GM23248 (cell line): Measurements from ENCODE around the gene IFIH1.

Source experiments
- EZH2 ChIP-seq: fragments of 200-600 bp; sonication (generic); IDR thresholded peaks from 2 replicates; pipeline ENCODE4 v1.6.1; 2018; ENCODE audit warnings: antibody characterized with exemption, mild to moderate bottlenecking; ENCODE audit not compliant: insufficient read depth, poor library complexity, severe bottlenecking
- EZH2phosphoT487 ChIP-seq: fragments of 200-600 bp; sonication (generic); IDR thresholded peaks from 2 replicates; pipeline ENCODE4 v1.6.1; 2018; ENCODE audit warnings: antibody characterized with exemption, moderate library complexity, mild to moderate bottlenecking, low read depth; ENCODE audit not compliant: insufficient read depth

DNA sequence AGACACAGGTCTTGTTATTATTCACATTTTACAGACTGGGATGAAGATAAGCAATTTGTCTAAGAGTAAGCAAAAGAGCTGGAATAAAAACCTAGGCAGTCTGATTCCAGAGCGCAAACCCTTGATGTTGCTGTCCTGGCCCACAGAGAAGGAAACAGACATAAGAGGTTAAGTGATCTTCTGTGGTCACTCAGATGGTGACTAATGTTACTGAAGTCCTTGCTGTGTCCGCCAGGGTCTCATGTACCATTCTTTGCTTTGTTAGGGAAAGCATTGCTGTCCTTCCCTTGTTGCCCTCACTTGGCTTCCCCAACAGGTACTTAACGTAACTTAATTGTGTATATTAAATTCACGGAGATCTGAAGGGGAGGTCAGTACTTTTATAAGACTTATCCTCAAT, 60.3 kb downstream of the IFIH1 start:
- no peak for TF ChIP-seq EZH2
- no peak for TF ChIP-seq EZH2phosphoT487
